ENCODE results near the gene NRL. TPM values are rescaled to one million over a fixed set of nuclear protein-coding genes. Genes with fewer than 3 reads are reported as not detected.

Gene NRL
- polyA plus RNA-seq: 1 to 10 TPM in 1 of 2 donors, under 1 TPM in 1; 0.86 to 1.4 TPM

- H3K36me3 ChIP-seq (ENCODE audit: control insufficient read depth in 2 of 2, insufficient read depth in 2 of 2, low read length in 1 of 2): peaks cover 12 to 20% of the 10 kb centered on the region in 2 donors
- peaks cover 0 to 2% of the 10 kb centered on the region in 2 donors for H3K4me1 ChIP-seq (ENCODE audit: control insufficient read depth in 2 of 2, insufficient read depth in 2 of 2, low read length in 1 of 2)
- no peaks in the 10 kb centered on the region for H3K27me3 ChIP-seq (ENCODE audit: control insufficient read depth in 1 of 2, insufficient read depth in 2 of 2, low read length in 2 of 2)
- H3K27ac ChIP-seq (ENCODE audit: low read depth in 2 of 2, low read length in 1 of 2): peak within 1 kb of the TSS; percentile 100
- H3K4me3 ChIP-seq (ENCODE audit: low read depth in 1 of 2, low read length in 2 of 2): peak within 1 kb of the TSS; percentile 72 to 77
- no peaks in the 10 kb centered on the region for H3K9me3 ChIP-seq (ENCODE audit: control insufficient read depth in 2 of 2, insufficient read depth in 1 of 2, low read depth in 1 of 2, low read length in 1 of 2)
- 0% methylated on average over 63 to 65 of the region's 65 CpGs for WGBS, 2 donors
Observed at GRCh38 chr14:24114532-24115421, at the start of gene NRL, which contains the start of gene DCAF11. TSS of gene NRL (minus strand) at chr14:24114949. CDS start at chr14:24082848, 32,101 bp downstream. TSS of gene DCAF11 (plus strand) at chr14:24114777. CDS start at chr14:24115595, 818 bp downstream.

- Histone ChIP-seq H3K4me1 (ENCODE audit: control insufficient read depth in 2 of 2, insufficient read depth in 2 of 2, low read length in 1 of 2) (peaks cover 6 to 13% of the 10 kb centered on the region in 2 donors), H3K36me3 (ENCODE audit: control insufficient read depth in 2 of 2, insufficient read depth in 2 of 2, low read length in 1 of 2) (peaks cover 38 to 48% of the 10 kb centered on the region in 2 donors), H3K9me3 (ENCODE audit: control insufficient read depth in 2 of 2, insufficient read depth in 1 of 2, low read depth in 1 of 2, low read length in 1 of 2) (no peaks in the 10 kb centered on the region), H3K27me3 (ENCODE audit: control insufficient read depth in 1 of 2, insufficient read depth in 2 of 2, low read length in 2 of 2) (no peaks in the 10 kb centered on the region), H3K27ac (ENCODE audit: low read depth in 2 of 2, low read length in 1 of 2) (peak overlapping the region; percentile 69 to 81), H3K4me3 (ENCODE audit: low read depth in 1 of 2, low read length in 2 of 2) (peak overlapping the region; percentile 62)
- 18 to 27% methylated on average over 8 of the region's 8 CpGs for WGBS, 2 donors
Observed at GRCh38 chr14:24162093-24162492, 47.3 kb upstream of the NRL start.

GRCh38 chr14:24160850-24161804 lies 46.4 kb upstream of the NRL start, which contains the start of gene IRF9:
TSS of gene IRF9 (plus strand) at chr14:24161265. CDS start at chr14:24162145, 880 bp downstream.
- H3K27ac ChIP-seq (ENCODE audit: low read depth in 2 of 2, low read length in 1 of 2): peak within 1 kb of the TSS; percentile 81 to 97
- H3K27me3 ChIP-seq (ENCODE audit: control insufficient read depth in 1 of 2, insufficient read depth in 2 of 2, low read length in 2 of 2): no peaks in the 10 kb centered on the region
- peaks cover 32 to 48% of the 10 kb centered on the region in 2 donors for H3K36me3 ChIP-seq (ENCODE audit: control insufficient read depth in 2 of 2, insufficient read depth in 2 of 2, low read length in 1 of 2)
- H3K9me3 ChIP-seq (ENCODE audit: control insufficient read depth in 2 of 2, insufficient read depth in 1 of 2, low read depth in 1 of 2, low read length in 1 of 2): no peaks in the 10 kb centered on the region
- peak within 1 kb of the TSS; percentile 62 for H3K4me3 ChIP-seq (ENCODE audit: low read depth in 1 of 2, low read length in 2 of 2)
- 0% methylated on average over 12 of the region's 12 CpGs for WGBS, 2 donors
- peaks cover 6 to 16% of the 10 kb centered on the region in 2 donors for H3K4me1 ChIP-seq (ENCODE audit: control insufficient read depth in 2 of 2, insufficient read depth in 2 of 2, low read length in 1 of 2)

- H3K27ac ChIP-seq (ENCODE audit: low read depth in 2 of 2, low read length in 1 of 2): peak overlapping the region; percentile 65 to 80
- no peak overlapping the region for H3K4me3 ChIP-seq (ENCODE audit: low read depth in 1 of 2, low read length in 2 of 2)
- peaks cover 35 to 49% of the 10 kb centered on the region in 2 donors for H3K36me3 ChIP-seq (ENCODE audit: control insufficient read depth in 2 of 2, insufficient read depth in 2 of 2, low read length in 1 of 2)
- H3K4me1 ChIP-seq (ENCODE audit: control insufficient read depth in 2 of 2, insufficient read depth in 2 of 2, low read length in 1 of 2): peaks cover 3 to 16% of the 10 kb centered on the region in 2 donors
- H3K27me3 ChIP-seq (ENCODE audit: control insufficient read depth in 1 of 2, insufficient read depth in 2 of 2, low read length in 2 of 2): no peaks in the 10 kb centered on the region
- 90 to 91% methylated on average over 4 of the region's 4 CpGs for WGBS, 2 donors
- no peaks in the 10 kb centered on the region for H3K9me3 ChIP-seq (ENCODE audit: control insufficient read depth in 2 of 2, insufficient read depth in 1 of 2, low read depth in 1 of 2, low read length in 1 of 2)
Observed at GRCh38 chr14:24160499-24160849, 45.7 kb upstream of the NRL start.

GRCh38 chr14:24159777-24160498 lies 45.2 kb upstream of the NRL start:
- Histone ChIP-seq H3K4me3 (ENCODE audit: low read depth in 1 of 2, low read length in 2 of 2) (no peak overlapping the region), H3K9me3 (ENCODE audit: control insufficient read depth in 2 of 2, insufficient read depth in 1 of 2, low read depth in 1 of 2, low read length in 1 of 2) (no peaks in the 10 kb centered on the region), H3K27me3 (ENCODE audit: control insufficient read depth in 1 of 2, insufficient read depth in 2 of 2, low read length in 2 of 2) (no peaks in the 10 kb centered on the region), H3K4me1 (ENCODE audit: control insufficient read depth in 2 of 2, insufficient read depth in 2 of 2, low read length in 1 of 2) (peaks cover 3 to 15% of the 10 kb centered on the region in 2 donors), H3K36me3 (ENCODE audit: control insufficient read depth in 2 of 2, insufficient read depth in 2 of 2, low read length in 1 of 2) (peaks cover 34 to 50% of the 10 kb centered on the region in 2 donors), H3K27ac (ENCODE audit: low read depth in 2 of 2, low read length in 1 of 2) (peak overlapping the region in 1 of 2 donors; percentile 80)
- WGBS, 2 donors: 85 to 90% methylated on average over 11 of the region's 11 CpGs

GRCh38 chr14:24157331-24157730 lies 42.6 kb upstream of the NRL start:
- 63 to 72% methylated on average over 12 of the region's 12 CpGs for WGBS, 2 donors
- Histone ChIP-seq H3K27ac (ENCODE audit: low read depth in 2 of 2, low read length in 1 of 2) (peak overlapping the region in 1 of 2 donors; percentile 43), H3K36me3 (ENCODE audit: control insufficient read depth in 2 of 2, insufficient read depth in 2 of 2, low read length in 1 of 2) (peaks cover 17 to 32% of the 10 kb centered on the region in 2 donors), H3K9me3 (ENCODE audit: control insufficient read depth in 2 of 2, insufficient read depth in 1 of 2, low read depth in 1 of 2, low read length in 1 of 2) (no peaks in the 10 kb centered on the region), H3K4me3 (ENCODE audit: low read depth in 1 of 2, low read length in 2 of 2) (no peak overlapping the region), H3K27me3 (ENCODE audit: control insufficient read depth in 1 of 2, insufficient read depth in 2 of 2, low read length in 2 of 2) (no peaks in the 10 kb centered on the region), H3K4me1 (ENCODE audit: control insufficient read depth in 2 of 2, insufficient read depth in 2 of 2, low read length in 1 of 2) (peaks cover 0 to 11% of the 10 kb centered on the region in 2 donors)

GRCh38 chr14:24156840-24157239 lies 42.1 kb upstream of the NRL start:
- Histone ChIP-seq H3K27me3 (ENCODE audit: control insufficient read depth in 1 of 2, insufficient read depth in 2 of 2, low read length in 2 of 2) (no peaks in the 10 kb centered on the region), H3K36me3 (ENCODE audit: control insufficient read depth in 2 of 2, insufficient read depth in 2 of 2, low read length in 1 of 2) (peaks cover 17 to 33% of the 10 kb centered on the region in 2 donors), H3K27ac (ENCODE audit: low read depth in 2 of 2, low read length in 1 of 2) (peak overlapping the region in 1 of 2 donors; percentile 43), H3K4me1 (ENCODE audit: control insufficient read depth in 2 of 2, insufficient read depth in 2 of 2, low read length in 1 of 2) (peaks cover 0 to 6% of the 10 kb centered on the region in 2 donors), H3K4me3 (ENCODE audit: low read depth in 1 of 2, low read length in 2 of 2) (no peak overlapping the region), H3K9me3 (ENCODE audit: control insufficient read depth in 2 of 2, insufficient read depth in 1 of 2, low read depth in 1 of 2, low read length in 1 of 2) (no peaks in the 10 kb centered on the region)
- WGBS, 2 donors: 81 to 96% methylated on average over 1 of the region's 1 CpG

GRCh38 chr14:24155100-24155499 lies 40.4 kb upstream of the NRL start:
- 95 to 96% methylated on average over 10 of the region's 10 CpGs for whole genome bisulfite sequencing, 2 donors
- no peaks in the 10 kb centered on the region for H3K27me3 ChIP-seq (ENCODE audit: control insufficient read depth in 1 of 2, insufficient read depth in 2 of 2, low read length in 2 of 2)
- no peak overlapping the region for H3K4me3 ChIP-seq (ENCODE audit: low read depth in 1 of 2, low read length in 2 of 2)
- H3K36me3 ChIP-seq (ENCODE audit: control insufficient read depth in 2 of 2, insufficient read depth in 2 of 2, low read length in 1 of 2): peaks cover 22 to 47% of the 10 kb centered on the region in 2 donors
- no peak overlapping the region for H3K27ac ChIP-seq (ENCODE audit: low read depth in 2 of 2, low read length in 1 of 2)
- H3K4me1 ChIP-seq (ENCODE audit: control insufficient read depth in 2 of 2, insufficient read depth in 2 of 2, low read length in 1 of 2): peaks cover 0 to 6% of the 10 kb centered on the region in 2 donors
- H3K9me3 ChIP-seq (ENCODE audit: control insufficient read depth in 2 of 2, insufficient read depth in 1 of 2, low read depth in 1 of 2, low read length in 1 of 2): no peaks in the 10 kb centered on the region
